Thyroid gland (tissue), 4 donors: ENCODE measurements around the gene MTA2. TPM values are rescaled to one million over a fixed set of nuclear protein-coding genes. Genes with fewer than 3 reads are reported as not detected.
A peak's percentile ranks its signal among the peaks of the same experiment; 100 is the strongest.

Source experiments
- DNase-seq, 2 donors: peaks; one replicate each; pipeline ENCODE4 v3.0.0-alpha.2; 2019
- H3K27ac ChIP-seq, 3 donors: fragments of 200-600 bp; sonication (generic); 1 replicate in 2 of 3; 2 replicates in 1 of 3; pipeline ENCODE4 v1.5.1; 2016 to 2019; ENCODE audit warnings: mild to moderate bottlenecking in 1 of 3, moderate library complexity in 1 of 3
- H3K27me3 ChIP-seq: fragments of 200-600 bp; sonication (generic); one replicate; pipeline ENCODE4 v1.5.1; 2019
- H3K36me3 ChIP-seq, 2 donors: fragments of 200-600 bp; sonication (generic); one replicate each; pipeline ENCODE4 v1.5.1; 2016 to 2019
- H3K4me1 ChIP-seq, 2 donors: fragments of 200-600 bp; sonication (generic); one replicate each; pipeline ENCODE4 v1.5.1; 2017 to 2019
- H3K4me3 ChIP-seq, 3 donors: fragments of 200-600 bp; sonication (generic); replicated peaks in 1 of 3; 1 replicate in 2 of 3; 2 replicates in 1 of 3; pipeline ENCODE4 v1.5.1; 2016; ENCODE audit warnings: mild to moderate bottlenecking in 1 of 3
- H3K9me3 ChIP-seq: fragments of 200-600 bp; sonication (generic); one replicate; pipeline ENCODE4 v1.5.1; 2017
- CTCF ChIP-seq, 6 experiments: fragments of 200-600 bp in 3 of 6; fragments of 450-650 bp in 3 of 6; sonication (generic) in 3 of 6; IDR thresholded peaks; one replicate each; pipeline ENCODE4 v1.5.1; 2016 to 2019; ENCODE audit warnings: antibody characterized with exemption in 6 of 6, mild to moderate bottlenecking in 2 of 6, inconsistent platforms in 1 of 6, moderate library complexity in 1 of 6
- POLR2A ChIP-seq, 2 donors: fragments of 450-650 bp; IDR thresholded peaks; one replicate each; pipeline ENCODE4 v1.6.1; 2017; ENCODE audit warnings: antibody characterized with exemption in 2 of 2, mild to moderate bottlenecking in 2 of 2, moderate library complexity in 1 of 2
- WGBS, 2 donors: methylation state at CpG; one replicate each; pipeline ENCODE4 v1.1.5; 2017; 5-methylcytosine and 5-hydroxymethylcytosine counted together
- intact Hi-C: fragments of 100-400 bp; cut with DNase I; formaldehyde crosslinking; loops from one replicate; pipeline ENCODE4 v1.15.1; 2023
- total RNA-seq, 4 donors: library from RNA; depleted of rRNA; stranded (reverse); fragments of >200 nt; gene quantifications; one replicate each; pipeline ENCODE4 v1.2.3, GENCODE V29; 2016

Gene MTA2
- total RNA-seq, 4 donors from 2014 or later, result 65.3 to 76.7 (median 70.7) TPM

GRCh38 chr11:62613291-62613778 lies 11.7 kb upstream of the MTA2 start:
- H3K9me3 ChIP-seq, result no peaks in the 10 kb centered on the region
- H3K4me3 ChIP-seq, result no peak overlapping the region
- peak overlapping the region; percentile 36 to 95 (median 87) for H3K27ac ChIP-seq
- intact Hi-C loops, result no loop called here
- peaks cover 10 to 21% of the 10 kb centered on the region in 2 donors for H3K4me1 ChIP-seq
- WGBS, 2 donors, result 39% methylated on average over 3 of the region's 15 CpGs; no CpG with 5 or more reads in 1 of the 2 donors
- H3K27me3 ChIP-seq, result no peaks in the 10 kb centered on the region
- no peak for DNase-seq
- TF ChIP-seq POLR2A (IDR thresholded peaks at IDR 0.05) (no peak), CTCF (IDR thresholded peaks at IDR 0.05) (no peak)
- peaks cover 2 to 8% of the 10 kb centered on the region in 2 donors for H3K36me3 ChIP-seq

GRCh38 chr11:62612366-62613290 lies 11.0 kb upstream of the MTA2 start, which contains the start of the genes EML3 and ROM1:
Gene EML3 (minus strand): TSS chr11:62612775. CDS start chr11:62612457, 318 bp downstream.
Gene ROM1 (plus strand): TSS chr11:62613257. CDS start chr11:62613282, 25 bp downstream.
- peak within 1 kb of the TSS; percentile 87 to 96 (median 95) for H3K27ac ChIP-seq
- H3K36me3 ChIP-seq, result peaks cover 4 to 8% of the 10 kb centered on the region in 2 donors
- H3K9me3 ChIP-seq, result no peaks in the 10 kb centered on the region
- H3K27me3 ChIP-seq, result no peaks in the 10 kb centered on the region
- TF ChIP-seq CTCF (IDR thresholded peaks at IDR 0.05) (peak; percentile 22 to 96 (median 89)), POLR2A (IDR thresholded peaks at IDR 0.05) (no peak)
- peaks cover 10 to 21% of the 10 kb centered on the region in 2 donors for H3K4me1 ChIP-seq
- 0 to 9% methylated on average over 1 to 23 of the region's 91 CpGs for WGBS, 2 donors
- H3K4me3 ChIP-seq, result peak within 1 kb of the TSS; percentile 13 to 65 (median 55)
- peak; percentile 88 to 91 for DNase-seq
- intact Hi-C loops, result no loop called here

GRCh38 chr11:62611705-62612365 lies 10.2 kb upstream of the MTA2 start:
- Histone ChIP-seq H3K36me3 (peaks cover 1 to 4% of the 10 kb centered on the region in 2 donors), H3K9me3 (no peaks in the 10 kb centered on the region), H3K4me1 (peaks cover 10 to 21% of the 10 kb centered on the region in 2 donors), H3K4me3 (peak overlapping the region; percentile 13 to 65 (median 55)), H3K27me3 (no peaks in the 10 kb centered on the region), H3K27ac (peak overlapping the region; percentile 87 to 96 (median 95))
- intact Hi-C loops, result no loop called here
- DNase-seq, result peak; percentile 67 to 72
- TF ChIP-seq CTCF (IDR thresholded peaks at IDR 0.05) (no peak), POLR2A (IDR thresholded peaks at IDR 0.05) (no peak)
- WGBS, 2 donors, result 0 to 1% methylated on average over 27 to 34 of the region's 34 CpGs

GRCh38 chr11:62610814-62611704 lies 9.4 kb upstream of the MTA2 start:
- intact Hi-C loops, result no loop called here
- Histone ChIP-seq H3K4me3 (peak overlapping the region in 2 of 3 donors; percentile 13 to 55), H3K27ac (peak overlapping the region; percentile 87 to 96 (median 95)), H3K27me3 (no peaks in the 10 kb centered on the region), H3K36me3 (peaks cover 0 to 4% of the 10 kb centered on the region in 2 donors), H3K4me1 (peaks cover 10 to 21% of the 10 kb centered on the region in 2 donors), H3K9me3 (no peaks in the 10 kb centered on the region)
- no peak for TF ChIP-seq CTCF (IDR thresholded peaks at IDR 0.05)
- TF ChIP-seq POLR2A (IDR thresholded peaks at IDR 0.05), result no peak
- no peak for DNase-seq
- 63 to 67% methylated on average over 21 to 25 of the region's 28 CpGs for WGBS, 2 donors
